GM23338 (cell line): ENCODE measurements around the gene TMEM208. TPM values are rescaled to one million over a fixed set of nuclear protein-coding genes. Genes with fewer than 3 reads are reported as not detected.

Experiments used
- ATAC-seq: fragments of 200-7000 bp; cut with Tn5 transposase; 3 replicates; pipeline ENCODE4 v1.9.1; 2020
- DNase-seq: peaks from one replicate; pipeline ENCODE4 v3.0.0-alpha.2; 2015; ENCODE audit warnings: low spot score
- H2AFZ ChIP-seq: fragments of 200-600 bp; sonication (generic); 2 replicates; pipeline ENCODE4 v1.8.0; 2016; ENCODE audit warnings: antibody characterized with exemption, mild to moderate bottlenecking, moderate library complexity
- H3F3A ChIP-seq: fragments of 200-600 bp; sonication (generic); replicated peaks from 2 replicates; pipeline ENCODE4 v1.8.0; 2017; ENCODE audit warnings: antibody characterized with exemption, mixed run types, low read depth
- H3K27ac ChIP-seq: fragments of 200-600 bp; sonication (generic); 2 replicates; pipeline ENCODE4 v1.6.1; 2016; ENCODE audit warnings: low read depth
- H3K27me3 ChIP-seq: fragments of 200-600 bp; sonication (generic); 2 replicates; pipeline ENCODE4 v1.8.0; 2016; ENCODE audit warnings: mild to moderate bottlenecking, mixed run types, moderate library complexity; ENCODE audit not compliant: insufficient read depth
- H3K36me3 ChIP-seq: fragments of 200-600 bp; sonication (generic); 2 replicates; pipeline ENCODE4 v1.8.0; 2016; ENCODE audit warnings: mild to moderate bottlenecking; ENCODE audit not compliant: insufficient read depth
- H3K4me1 ChIP-seq: fragments of 200-600 bp; sonication (generic); 2 replicates; pipeline ENCODE4 v1.8.0; 2016; ENCODE audit warnings: mild to moderate bottlenecking, moderate library complexity; ENCODE audit not compliant: insufficient read depth
- H3K4me2 ChIP-seq: fragments of 200-600 bp; sonication (generic); 2 replicates; pipeline ENCODE4 v1.7.1; 2017; ENCODE audit warnings: mixed run types
- H3K4me3 ChIP-seq: fragments of 200-600 bp; sonication (generic); 2 replicates; pipeline ENCODE4 v1.6.1; 2016; ENCODE audit warnings: mixed run types
- H3K79me2 ChIP-seq: fragments of 200-600 bp; sonication (generic); replicated peaks from 2 replicates; pipeline ENCODE4 v1.8.0; 2017; ENCODE audit warnings: mild to moderate bottlenecking; ENCODE audit not compliant: insufficient read depth
- H3K9me2 ChIP-seq: fragments of 200-600 bp; sonication (generic); 2 replicates; pipeline ENCODE4 v1.8.0; 2017; ENCODE audit not compliant: insufficient read depth
- H4K20me1 ChIP-seq: fragments of 200-600 bp; sonication (generic); replicated peaks from 2 replicates; pipeline ENCODE4 v1.8.0; 2017; ENCODE audit warnings: mild to moderate bottlenecking; ENCODE audit not compliant: insufficient read depth
- H3K27ac Mint-ChIP-seq: 2 replicates; pipeline ENCODE4 v1.8.0; 2020; ENCODE audit warnings: inconsistent platforms, mild to moderate bottlenecking, moderate library complexity, mixed read lengths
- H3K27me3 Mint-ChIP-seq: 3 replicates; pipeline ENCODE4 v1.8.0; 2022; ENCODE audit warnings: low read depth, mild to moderate bottlenecking, moderate library complexity, mixed read lengths, inconsistent platforms; ENCODE audit not compliant: insufficient read depth, poor library complexity
- H3K36me3 Mint-ChIP-seq: 3 replicates; pipeline ENCODE4 v1.8.0; 2021; ENCODE audit warnings: low read depth, mild to moderate bottlenecking, inconsistent platforms, moderate library complexity, mixed read lengths
- H3K4me1 Mint-ChIP-seq: 3 replicates; pipeline ENCODE4 v1.8.0; 2020; ENCODE audit warnings: mild to moderate bottlenecking, inconsistent platforms, mixed read lengths
- H3K4me3 Mint-ChIP-seq: 3 replicates; pipeline ENCODE4 v1.8.0; 2021; ENCODE audit warnings: moderate library complexity, mild to moderate bottlenecking, inconsistent platforms, mixed read lengths
- H3K9me3 Mint-ChIP-seq: 3 replicates; pipeline ENCODE4 v1.8.0; 2020; ENCODE audit warnings: moderate library complexity, mild to moderate bottlenecking, inconsistent platforms, mixed read lengths
- EZH2phosphoT487 ChIP-seq: fragments of 200-600 bp; sonication (generic); IDR thresholded peaks from one replicate; pipeline ENCODE4 v1.8.1; 2018; ENCODE audit warnings: antibody characterized with exemption; ENCODE audit not compliant: unreplicated experiment
- JUNB ChIP-seq: IDR thresholded peaks from one replicate; pipeline ENCODE4 v1.6.1; 2016; ENCODE audit warnings: antibody characterized with exemption; ENCODE audit not compliant: unreplicated experiment
- POLR2AphosphoS5 ChIP-seq: IDR thresholded peaks from 2 replicates; pipeline ENCODE4 v1.6.1; 2016; ENCODE audit warnings: antibody characterized with exemption, low read depth
- STAT1 ChIP-seq: IDR thresholded peaks from one replicate; pipeline ENCODE4 v1.6.1; 2016; ENCODE audit warnings: antibody characterized with exemption; ENCODE audit not compliant: unreplicated experiment
- ZNF114 ChIP-seq: fragments of 250-450 bp; sonication (Bioruptor Pico); IDR thresholded peaks from 2 replicates; pipeline ENCODE4 v1.5.0; 2020; ENCODE audit warnings: mild to moderate bottlenecking, moderate library complexity
- ZNF331 ChIP-seq: fragments of 250-450 bp; sonication (Bioruptor Pico); IDR thresholded peaks from 2 replicates; pipeline ENCODE4 v1.5.0; 2020; ENCODE audit warnings: low read depth, mild to moderate bottlenecking, moderate library complexity
- polyA plus RNA-seq: library from polyadenylated mRNA; unstranded; fragments of >200 nt; fragmentation: Nextera tagmentation; extraction: Ambion mirVana; gene quantifications from 2 replicates; pipeline ENCODE4 v1.2.1, GENCODE V29; 2016
- total RNA-seq: library from RNA; depleted of rRNA; stranded (reverse); fragments of >200 nt; shearing (Covaris generic); gene quantifications from 2 replicates; pipeline ENCODE4 v1.2.3, GENCODE V29; 2014
- TF ChIP-seq, protein P1 (sequence below), 2 experiments: fragments of 200-600 bp in 1 of 2; sonication (generic) in 1 of 2; conservative IDR thresholded peaks; 2 replicates each; pipeline versions ENCODE4 v1.5.1 to v1.6.1; 2016 to 2017; ENCODE audit warnings: antibody characterized with exemption in 2 of 2, low read depth in 2 of 2, mild to moderate bottlenecking in 2 of 2, moderate library complexity in 1 of 2
- TF ChIP-seq, protein P2 (sequence below): IDR thresholded peaks from 2 replicates; pipeline ENCODE4 v1.6.1; 2016; ENCODE audit warnings: antibody characterized with exemption

Gene TMEM208
- total and polyA plus RNA-seq, 2 experiments from 2014 or later: 23.2 to 82.3 TPM

DNA sequence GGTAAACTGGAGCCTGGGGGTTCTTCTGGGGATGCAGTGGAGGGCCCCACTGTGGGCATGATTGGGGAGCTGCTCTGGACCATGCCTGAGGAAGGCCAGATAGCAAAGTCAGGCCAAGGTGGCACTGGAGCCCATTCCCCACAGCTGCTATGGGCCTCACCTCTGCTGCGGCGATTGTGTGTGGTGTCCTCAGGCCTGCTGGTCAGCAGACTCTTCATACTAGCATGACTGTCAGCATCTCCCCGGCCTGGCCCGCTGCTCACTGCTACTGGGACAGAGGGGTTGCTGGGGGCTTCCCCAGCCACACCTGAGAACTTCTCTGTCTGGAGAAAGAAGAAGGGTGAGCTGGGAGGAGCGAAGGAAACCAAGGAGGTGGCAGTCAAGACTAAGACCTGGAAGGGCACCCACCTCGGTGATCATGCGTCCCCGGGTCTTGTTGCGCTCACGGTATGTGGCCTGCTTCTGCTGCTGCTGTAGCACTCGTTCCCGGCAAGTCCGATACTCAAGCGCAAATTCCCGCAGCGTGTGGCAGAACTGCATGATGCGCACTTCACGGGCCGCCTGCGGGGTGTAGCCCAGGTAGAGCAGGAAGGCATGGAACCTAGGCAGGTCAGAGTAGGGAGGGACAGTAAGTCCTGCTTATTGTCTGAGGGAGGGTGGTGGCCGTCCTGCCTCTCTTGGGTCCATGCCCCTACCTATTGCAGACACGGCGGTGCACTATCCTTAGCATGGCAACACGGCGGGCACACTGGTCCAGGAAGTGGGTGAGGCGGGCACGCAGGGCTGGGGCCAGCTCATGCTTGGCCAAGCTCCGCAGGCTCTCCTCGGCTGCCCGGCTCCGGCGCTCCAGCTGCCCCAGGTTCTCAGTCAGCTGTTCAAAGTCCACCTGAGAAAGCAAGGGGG, 3.2 kb downstream of the TMEM208 start:
- Histone ChIP-seq H3K27me3 (no peaks in the 10 kb centered on the region), H3K79me2 (peaks cover 11% of the 10 kb centered on the region), H2AFZ (no peak overlapping the region), H3K9me2 (no peaks in the 10 kb centered on the region), H3K4me3 (no peak overlapping the region), H3K36me3 (peaks cover 9% of the 10 kb centered on the region; the same call in 1 of the 2 replicates), H3F3A (no peaks in the 10 kb centered on the region), H3K4me2 (no peak overlapping the region), H3K27ac (no peak overlapping the region), H4K20me1 (peaks cover 5% of the 10 kb centered on the region; the same call in 1 of the 2 replicates), H3K4me1 (peaks cover 3% of the 10 kb centered on the region; the same call in 1 of the 2 replicates)
- DNase-seq (no peak), ATAC-seq (no peak)
- Mint-ChIP-seq H3K36me3 (peaks cover 61% of the 10 kb centered on the region), H3K4me3 (no peak overlapping the region; the same call in 2 of the 3 replicates), H3K9me3 (no peaks in the 10 kb centered on the region), H3K27ac (no peak overlapping the region), H3K27me3 (peaks cover 15% of the 10 kb centered on the region), H3K4me1 (peaks cover 14% of the 10 kb centered on the region)
- TF ChIP-seq, protein P1, sequence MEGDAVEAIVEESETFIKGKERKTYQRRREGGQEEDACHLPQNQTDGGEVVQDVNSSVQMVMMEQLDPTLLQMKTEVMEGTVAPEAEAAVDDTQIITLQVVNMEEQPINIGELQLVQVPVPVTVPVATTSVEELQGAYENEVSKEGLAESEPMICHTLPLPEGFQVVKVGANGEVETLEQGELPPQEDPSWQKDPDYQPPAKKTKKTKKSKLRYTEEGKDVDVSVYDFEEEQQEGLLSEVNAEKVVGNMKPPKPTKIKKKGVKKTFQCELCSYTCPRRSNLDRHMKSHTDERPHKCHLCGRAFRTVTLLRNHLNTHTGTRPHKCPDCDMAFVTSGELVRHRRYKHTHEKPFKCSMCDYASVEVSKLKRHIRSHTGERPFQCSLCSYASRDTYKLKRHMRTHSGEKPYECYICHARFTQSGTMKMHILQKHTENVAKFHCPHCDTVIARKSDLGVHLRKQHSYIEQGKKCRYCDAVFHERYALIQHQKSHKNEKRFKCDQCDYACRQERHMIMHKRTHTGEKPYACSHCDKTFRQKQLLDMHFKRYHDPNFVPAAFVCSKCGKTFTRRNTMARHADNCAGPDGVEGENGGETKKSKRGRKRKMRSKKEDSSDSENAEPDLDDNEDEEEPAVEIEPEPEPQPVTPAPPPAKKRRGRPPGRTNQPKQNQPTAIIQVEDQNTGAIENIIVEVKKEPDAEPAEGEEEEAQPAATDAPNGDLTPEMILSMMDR (conservative IDR thresholded peaks at IDR 0.05; ENCODE audit: low read depth in 2 of 2): no peak
- TF ChIP-seq POLR2AphosphoS5: no peak

DNA sequence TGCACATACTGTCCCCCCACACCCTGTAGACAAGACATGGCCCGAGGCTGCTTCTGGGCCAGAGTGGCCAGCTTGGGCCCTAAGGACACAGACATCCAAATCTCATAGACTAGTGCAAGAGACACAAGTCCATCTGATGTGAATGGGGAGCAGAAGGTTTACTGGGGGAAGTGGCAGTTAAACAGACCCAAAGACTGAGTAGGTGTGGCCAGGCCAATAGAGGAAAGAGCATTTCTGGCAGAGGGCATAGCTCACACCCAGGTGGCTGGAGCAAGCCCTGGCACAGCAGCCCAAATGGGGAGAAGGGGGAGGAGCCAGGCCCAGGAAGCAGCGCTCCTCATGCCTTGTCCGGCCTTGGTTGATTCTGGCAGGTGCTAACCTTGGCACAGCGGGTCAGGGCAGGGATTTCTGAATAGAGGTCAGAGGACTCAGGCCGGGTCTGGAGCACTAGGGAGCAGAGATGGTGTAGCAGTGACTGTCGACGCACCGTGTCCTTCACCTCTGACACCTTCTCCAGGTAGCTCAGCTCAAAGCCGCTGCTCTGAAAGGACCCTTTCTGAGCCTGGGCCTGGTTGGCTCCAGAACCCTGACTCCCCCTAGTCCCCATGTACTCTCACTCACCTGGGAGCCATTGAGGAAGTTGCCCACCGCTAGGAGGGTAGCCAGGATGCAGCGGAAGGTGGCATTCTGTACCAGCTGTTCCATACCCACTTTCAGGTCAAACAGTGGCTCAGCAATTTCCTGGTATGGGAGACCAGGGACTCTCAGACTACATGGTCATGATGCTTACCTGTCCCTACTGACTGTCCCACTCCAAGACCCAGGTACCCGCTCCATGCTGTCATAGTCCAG, 4.1 kb downstream of the TMEM208 start:
- no peak overlapping the region for H3K27ac Mint-ChIP-seq
- Histone ChIP-seq H3K4me1 (peaks cover 3% of the 10 kb centered on the region; the same call in 1 of the 2 replicates), H3K4me2 (no peak overlapping the region), H3K79me2 (peaks cover 11% of the 10 kb centered on the region), H3K36me3 (peaks cover 15% of the 10 kb centered on the region; the same call in 1 of the 2 replicates), H3K9me2 (no peaks in the 10 kb centered on the region), H3K4me3 (no peak overlapping the region), H2AFZ (no peak overlapping the region), H4K20me1 (peaks cover 5% of the 10 kb centered on the region; the same call in 1 of the 2 replicates), H3K27ac (no peak overlapping the region), H3K27me3 (no peaks in the 10 kb centered on the region), H3F3A (0 out of 2 replicates have a peak, but pooled peaks cover under 1% of the 10 kb centered on the region)
- no peak for TF ChIP-seq STAT1
- TF ChIP-seq ZNF114: no peak
- TF ChIP-seq POLR2AphosphoS5: peak; percentile 29
- peaks cover 10% of the 10 kb centered on the region for H3K4me1 Mint-ChIP-seq
- DNase-seq: no peak
- no peaks in the 10 kb centered on the region; the same call in 2 of the 3 replicates for H3K9me3 Mint-ChIP-seq
- no peak overlapping the region for H3K4me3 Mint-ChIP-seq
- H3K36me3 Mint-ChIP-seq: peaks cover 63% of the 10 kb centered on the region
- H3K27me3 Mint-ChIP-seq: peaks cover 14% of the 10 kb centered on the region
- ATAC-seq: no peak

DNA sequence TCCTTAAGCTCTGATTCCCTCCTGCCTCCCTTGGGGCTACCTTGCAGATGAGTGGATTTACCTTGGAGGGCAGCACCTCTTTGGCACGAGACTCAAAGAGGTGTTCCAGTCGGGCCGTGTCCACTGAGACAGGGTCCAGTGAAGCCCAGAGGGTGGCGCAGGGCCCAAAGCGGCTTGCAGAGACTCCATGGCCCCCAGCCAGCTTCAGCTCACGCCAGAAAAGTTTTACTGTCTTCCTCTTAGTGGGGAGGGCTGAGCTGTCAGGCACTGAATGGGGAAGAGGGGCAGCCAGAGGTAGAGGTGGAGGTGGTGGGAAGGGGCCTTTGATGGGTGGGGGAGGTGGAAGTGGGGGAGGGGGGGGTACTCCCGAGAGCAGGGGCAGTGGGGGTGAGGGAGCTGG, 6.7 kb downstream of the TMEM208 start:
- Mint-ChIP-seq H3K9me3 (no peaks in the 10 kb centered on the region; the same call in 2 of the 3 replicates), H3K4me3 (no peak overlapping the region), H3K4me1 (peaks cover 13% of the 10 kb centered on the region; the same call in 2 of the 3 replicates), H3K27me3 (peaks cover 8% of the 10 kb centered on the region), H3K27ac (no peak overlapping the region), H3K36me3 (peaks cover 71% of the 10 kb centered on the region)
- no peaks in the 10 kb centered on the region for H3K9me2 ChIP-seq
- H3F3A ChIP-seq: 0 out of 2 replicates have a peak, but pooled peaks cover 9% of the 10 kb centered on the region
- H3K36me3 ChIP-seq: peaks cover 10% of the 10 kb centered on the region; the same call in 1 of the 2 replicates
- no peak overlapping the region for H3K4me2 ChIP-seq
- DNase-seq: no peak
- no peak overlapping the region for H3K4me3 ChIP-seq
- no peaks in the 10 kb centered on the region; the same call in 1 of the 2 replicates for H4K20me1 ChIP-seq
- ATAC-seq: no peak
- no peak overlapping the region for H3K27ac ChIP-seq
- H3K79me2 ChIP-seq: no peaks in the 10 kb centered on the region
- H3K4me1 ChIP-seq: no peaks in the 10 kb centered on the region
- H3K27me3 ChIP-seq: no peaks in the 10 kb centered on the region
- H2AFZ ChIP-seq: no peak overlapping the region
- TF ChIP-seq ZNF114: no peak
- TF ChIP-seq POLR2AphosphoS5: no peak
- TF ChIP-seq, protein P2, sequence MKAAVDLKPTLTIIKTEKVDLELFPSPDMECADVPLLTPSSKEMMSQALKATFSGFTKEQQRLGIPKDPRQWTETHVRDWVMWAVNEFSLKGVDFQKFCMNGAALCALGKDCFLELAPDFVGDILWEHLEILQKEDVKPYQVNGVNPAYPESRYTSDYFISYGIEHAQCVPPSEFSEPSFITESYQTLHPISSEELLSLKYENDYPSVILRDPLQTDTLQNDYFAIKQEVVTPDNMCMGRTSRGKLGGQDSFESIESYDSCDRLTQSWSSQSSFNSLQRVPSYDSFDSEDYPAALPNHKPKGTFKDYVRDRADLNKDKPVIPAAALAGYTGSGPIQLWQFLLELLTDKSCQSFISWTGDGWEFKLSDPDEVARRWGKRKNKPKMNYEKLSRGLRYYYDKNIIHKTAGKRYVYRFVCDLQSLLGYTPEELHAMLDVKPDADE: no peak
- no peak for TF ChIP-seq STAT1
- no peak for TF ChIP-seq EZH2phosphoT487
- TF ChIP-seq ZNF331 (CRISPR knock-in tag): no peak
- TF ChIP-seq JUNB: no peak
- TF ChIP-seq, protein P1 (conservative IDR thresholded peaks at IDR 0.05; ENCODE audit: low read depth in 2 of 2): no peak
